GM12875 (cell line): ENCODE measurements around the gene GLDN.

Experiments used
- H3K4me3 ChIP-seq: one replicate; pipeline ENCODE4 v1.5.1; 2011; ENCODE audit warnings: low read depth, low read length, control low read depth
- CTCF ChIP-seq: IDR thresholded peaks from 2 replicates; pipeline ENCODE4 v1.5.1; 2011; ENCODE audit warnings: low read depth, mild to moderate bottlenecking, control low read depth, inconsistent platforms, low read length, moderate library complexity, borderline replicate concordance; ENCODE audit not compliant: insufficient read depth

The GLDN gene

DNA sequence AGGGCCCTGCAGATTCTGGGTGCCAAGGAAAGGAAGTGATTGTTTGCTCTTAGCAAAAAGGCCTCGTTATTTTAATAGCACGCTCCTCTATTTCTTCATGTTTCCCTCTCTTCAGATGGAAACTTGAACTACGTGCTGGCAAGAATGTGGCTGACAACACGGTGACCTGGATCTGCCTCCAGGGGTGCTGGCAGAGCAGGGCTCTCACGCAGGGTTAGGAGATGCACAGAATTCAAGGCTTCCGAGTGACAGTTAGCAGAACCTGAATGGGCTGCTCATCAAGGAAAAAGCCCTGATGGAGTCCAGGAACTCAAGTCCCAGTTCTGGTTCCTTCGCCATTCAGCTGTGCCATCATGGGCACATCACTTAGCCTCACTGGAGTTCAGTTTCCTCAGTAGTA is 25.7 kb upstream of the GLDN start:
- no peak overlapping the region for H3K4me3 ChIP-seq
- no peak for TF ChIP-seq CTCF

DNA sequence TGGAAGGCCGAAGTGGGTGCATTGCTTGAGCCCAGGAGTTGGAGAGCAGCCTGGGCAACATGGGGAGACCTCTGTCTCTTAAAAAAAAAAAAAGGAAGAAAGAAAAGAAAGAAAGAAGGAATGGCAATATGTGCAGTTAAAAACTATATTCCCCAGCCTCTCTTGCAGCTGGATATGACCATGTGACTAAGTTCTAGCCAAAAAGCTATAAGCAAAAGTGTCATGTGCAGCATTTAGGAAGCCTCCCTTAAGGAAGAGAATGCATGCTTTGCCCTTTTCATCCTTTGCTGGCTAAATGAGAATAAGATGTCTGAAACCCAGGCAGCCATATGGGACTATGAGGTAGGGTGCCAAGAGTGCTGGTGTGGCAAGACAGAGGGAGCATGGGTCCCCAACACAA is 24.8 kb upstream of the GLDN start:
- TF ChIP-seq CTCF, result no peak
- no peak overlapping the region for H3K4me3 ChIP-seq

DNA sequence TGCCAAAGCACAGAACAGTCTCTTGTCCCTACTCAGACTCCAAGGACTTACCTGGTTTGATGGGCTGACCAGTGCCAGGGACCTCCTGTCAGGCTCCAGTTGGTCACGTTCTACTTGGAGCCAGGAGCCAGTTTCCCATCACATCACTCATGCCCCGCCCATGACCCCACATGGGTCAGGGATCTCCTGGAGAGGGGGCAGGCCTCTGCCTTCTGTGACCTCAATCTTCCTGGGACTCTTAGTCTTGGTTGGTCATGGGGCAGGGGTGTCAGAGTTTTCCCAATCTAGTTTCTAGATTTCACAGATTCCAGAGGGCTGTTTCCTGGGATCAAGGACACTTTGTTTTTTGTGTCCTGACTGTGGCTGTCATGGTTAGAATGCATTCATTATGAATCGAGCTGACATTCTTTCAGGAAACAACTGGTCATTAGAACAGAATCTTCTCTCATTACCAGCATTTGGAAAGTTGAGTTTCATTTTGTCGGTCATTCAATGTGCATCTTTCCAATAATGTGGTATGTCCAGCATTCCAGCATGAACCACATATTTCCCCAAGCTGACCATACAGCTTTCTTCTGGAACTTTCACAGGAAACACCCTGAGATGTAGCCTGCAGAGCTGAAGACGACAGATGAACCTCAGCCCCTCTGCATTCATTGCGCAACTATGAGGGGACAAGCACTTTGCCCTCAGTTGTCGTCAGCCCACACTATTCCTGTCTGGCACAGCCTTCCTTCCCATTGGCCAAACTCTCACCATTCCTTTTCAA is 22.9 kb upstream of the GLDN start:
- no peak overlapping the region for H3K4me3 ChIP-seq
- no peak for TF ChIP-seq CTCF

DNA sequence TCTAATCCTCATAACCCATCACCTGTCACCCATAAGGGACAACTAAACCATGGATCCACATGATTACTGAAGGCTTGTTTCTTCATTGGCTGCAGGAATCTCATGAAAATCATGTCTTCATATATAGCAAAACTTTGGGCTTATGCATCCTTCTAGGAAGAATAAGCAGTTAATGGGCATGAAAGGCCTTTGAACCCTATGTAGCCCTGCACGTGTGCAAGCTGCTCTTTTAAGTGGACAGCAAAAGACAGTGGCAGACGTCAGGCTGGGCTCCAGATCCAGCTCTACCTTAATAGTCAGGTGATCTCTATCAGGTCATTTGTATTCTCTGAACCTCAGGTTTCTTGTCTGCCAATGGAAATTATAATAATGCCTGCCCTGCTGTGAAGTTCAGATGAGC is 21.9 kb upstream of the GLDN start:
- no peak for TF ChIP-seq CTCF
- H3K4me3 ChIP-seq, result no peak overlapping the region

GRCh38 chr15:51320843-51321242 is 20.6 kb upstream of the GLDN start:
- TF ChIP-seq CTCF, result no peak
- no peak overlapping the region for H3K4me3 ChIP-seq

- no peak for TF ChIP-seq CTCF
- H3K4me3 ChIP-seq, result no peak overlapping the region
Measured at GRCh38 chr15:51321316-51321715, 20.1 kb upstream of the GLDN start.

DNA sequence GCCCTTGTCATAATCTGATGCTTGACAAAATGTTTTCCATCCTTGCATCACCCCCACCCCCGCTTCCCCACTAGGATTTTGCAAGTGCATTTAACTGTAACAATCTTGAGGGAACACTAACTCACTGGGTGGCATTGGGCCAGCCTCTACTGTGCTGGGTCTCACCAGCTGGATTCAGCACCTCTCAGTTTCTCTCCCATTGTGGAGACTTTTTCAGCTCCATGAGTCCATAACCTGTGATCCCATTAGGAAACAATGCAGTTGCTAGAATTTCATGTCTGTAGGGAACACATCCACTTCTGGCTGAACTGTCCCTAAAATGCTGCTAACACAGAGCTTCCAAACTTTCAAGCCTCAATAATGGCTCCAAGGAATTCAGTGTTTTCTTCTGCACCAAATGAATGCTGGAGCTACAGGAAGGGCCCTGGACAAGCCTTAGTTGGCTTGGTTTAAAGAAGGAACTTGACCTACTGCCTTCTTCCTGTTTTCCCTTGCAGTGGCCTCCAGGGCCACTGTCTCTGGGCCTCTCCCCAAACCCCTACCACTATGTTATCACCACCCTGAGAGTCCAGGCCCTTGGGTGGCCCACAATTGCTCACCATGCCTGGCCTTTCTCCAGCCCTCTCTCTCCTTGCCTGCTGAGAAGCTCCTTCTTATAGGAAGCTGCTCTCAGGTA is 18.7 kb upstream of the GLDN start:
- TF ChIP-seq CTCF, result no peak
- H3K4me3 ChIP-seq, result no peak overlapping the region
